Endothelial cell of umbilical vein (primary cell): ENCODE measurements around the gene ITGB3BP. TPM values are rescaled to one million over a fixed set of nuclear protein-coding genes. Genes with fewer than 3 reads are reported as not detected.

Source experiments
- BruUV-seq: library from RNA; stranded (reverse); fragments of 400-500 nt; replicated peaks from 2 replicates; lab custom pipeline; 2021; lab: Mats Ljungman, UMichigan
- CTCF ChIA-PET: fragments of 300-600, 350-600 bp; sonication (Branson Sonifier 250); formaldehyde crosslinking; loops from one replicate; lab custom pipeline; 2021; ENCODE audit warnings: antibody characterized with exemption, inconsistent platforms; lab: Charles Lee
- POLR2A ChIA-PET: fragments of 300-600, 350-600 bp; sonication (Branson Sonifier 250); formaldehyde crosslinking; loops from one replicate; lab custom pipeline; 2021; ENCODE audit warnings: antibody characterized with exemption, inconsistent platforms; lab: Charles Lee
- DNase-seq: peaks from one replicate; pipeline ENCODE4 v3.0.0-alpha.2; 2011; ENCODE audit warnings: low read depth, low spot score
- FAIRE-seq: peaks from 2 replicates; lab custom pipeline; 2011; peaks lifted over from hg19 to GRCh38; lab: Jason Lieb, UNC
- H2AFZ ChIP-seq: 2 replicates; pipeline ENCODE4 v1.6.0; 2012; ENCODE audit warnings: low read depth, low read length, control low read depth, inconsistent platforms
- H3K27ac ChIP-seq: 2 replicates; pipeline ENCODE4 v1.5.1; 2011; ENCODE audit warnings: low read depth, mild to moderate bottlenecking, control low read depth, low read length, moderate library complexity; ENCODE audit not compliant: insufficient read depth
- H3K27me3 ChIP-seq, 2 experiments: 2 replicates each; pipeline versions ENCODE4 v1.6.0 to v1.6.1; 2011; ENCODE audit warnings: low read length in 2 of 2, mixed read lengths in 1 of 2; ENCODE audit not compliant: control insufficient read depth in 2 of 2, insufficient read depth in 2 of 2
- H3K36me3 ChIP-seq, 2 experiments: 2 replicates in 1 of 2; 3 replicates in 1 of 2; pipeline ENCODE4 v1.5.1; 2011; ENCODE audit warnings: low read length in 2 of 2, mild to moderate bottlenecking in 1 of 2, moderate library complexity in 1 of 2; ENCODE audit not compliant: control insufficient read depth in 2 of 2, insufficient read depth in 2 of 2; ENCODE audit errors: extremely low read depth in 1 of 2
- H3K4me1 ChIP-seq: 3 replicates; pipeline ENCODE4 v1.5.1; 2011; ENCODE audit warnings: mild to moderate bottlenecking, low read length; ENCODE audit not compliant: control insufficient read depth, insufficient read depth; ENCODE audit errors: extremely low read depth
- H3K4me2 ChIP-seq: 2 replicates; pipeline ENCODE4 v1.6.1; 2011; ENCODE audit warnings: low read length, control low read depth, mixed read lengths; ENCODE audit not compliant: insufficient read depth
- H3K4me3 ChIP-seq, 3 experiments: fragments of 200-600 bp in 1 of 3; sonication (generic), shearing (Covaris generic) in 1 of 3; replicated peaks in 1 of 3; 2 replicates each; pipeline ENCODE4 v1.5.1; 2011 to 2016; ENCODE audit warnings: control low read depth in 3 of 3, low read length in 3 of 3, mild to moderate bottlenecking in 2 of 3, inconsistent platforms in 1 of 3, low read depth in 1 of 3, moderate library complexity in 1 of 3; ENCODE audit not compliant: insufficient read depth in 1 of 3
- H3K79me2 ChIP-seq: 2 replicates; pipeline ENCODE4 v1.6.0; 2012; ENCODE audit warnings: low read length, inconsistent platforms; ENCODE audit not compliant: control insufficient read depth, insufficient read depth
- H3K9ac ChIP-seq: replicated peaks from 2 replicates; pipeline ENCODE3; 2011; ENCODE audit warnings: low read length, control low read depth; ENCODE audit not compliant: insufficient read depth; ENCODE audit errors: extremely low read depth
- H3K9me1 ChIP-seq: replicated peaks from 3 replicates; pipeline ENCODE4 v1.6.0; 2011; ENCODE audit warnings: mild to moderate bottlenecking, low read length; ENCODE audit not compliant: control insufficient read depth, insufficient read depth; ENCODE audit errors: extremely low read depth
- H3K9me3 ChIP-seq: replicated peaks from 2 replicates; pipeline ENCODE4 v1.5.1; 2012; ENCODE audit warnings: low read length, inconsistent platforms; ENCODE audit not compliant: control insufficient read depth, insufficient read depth
- H4K20me1 ChIP-seq: replicated peaks from 2 replicates; pipeline ENCODE3; 2011; ENCODE audit warnings: mild to moderate bottlenecking, low read length; ENCODE audit not compliant: control insufficient read depth, insufficient read depth; ENCODE audit errors: extremely low read depth
- EZH2 ChIP-seq: IDR thresholded peaks from 2 replicates; pipeline ENCODE4 v1.6.1; 2012; ENCODE audit warnings: borderline replicate concordance, low read depth, mild to moderate bottlenecking, moderate library complexity, low read length, inconsistent platforms; ENCODE audit not compliant: severe bottlenecking
- FOS ChIP-seq: IDR thresholded peaks from 2 replicates; pipeline ENCODE4 v1.6.1; 2011; ENCODE audit warnings: mild to moderate bottlenecking, low read length, moderate library complexity, borderline replicate concordance; ENCODE audit not compliant: insufficient read depth
- GATA2 ChIP-seq: IDR thresholded peaks from 2 replicates; pipeline ENCODE4 v1.7.0; 2011; ENCODE audit warnings: low read depth, mild to moderate bottlenecking, moderate library complexity, mixed read lengths, low read length; ENCODE audit not compliant: insufficient read length, insufficient read depth
- JUN ChIP-seq: IDR thresholded peaks from 2 replicates; pipeline ENCODE4 v1.6.1; 2011; ENCODE audit warnings: borderline replicate concordance, low read depth; ENCODE audit not compliant: insufficient read length, insufficient read depth
- MYC ChIP-seq: IDR thresholded peaks from one replicate; pipeline ENCODE4 v1.6.1; 2011; ENCODE audit warnings: mild to moderate bottlenecking, low read depth, low read length
- POLR2A ChIP-seq: IDR thresholded peaks from 2 replicates; pipeline ENCODE4 v1.6.1; 2012; ENCODE audit warnings: low read depth, mild to moderate bottlenecking, control low read depth, low read length
- POLR2AphosphoS5 ChIP-seq: IDR thresholded peaks from 2 replicates; pipeline ENCODE4 v1.6.1; 2012; ENCODE audit warnings: low read depth, mild to moderate bottlenecking, control low read depth, low read length, moderate library complexity; ENCODE audit not compliant: insufficient read depth
- dilution Hi-C: fragments of 300-500 bp; cut with MboI; formaldehyde crosslinking; loops from one replicate; pipeline ENCODE4 v1.15.0; 2019; ENCODE audit warnings: low sequenced_read_pairs; ENCODE audit not compliant: extremely low pct_ligation_motif_present
- intact Hi-C: fragments of 100-400 bp; cut with micrococcal nuclease; formaldehyde crosslinking; loops from one replicate; pipeline ENCODE4 v1.10.0; 2022
- polyA plus RNA-seq, 4 experiments: library from polyadenylated mRNA; depleted of rRNA in 3 of 4; stranded (reverse) in 3 of 4; unstranded in 1 of 4; fragments of >200 nt; gene quantifications; 2 replicates each; pipeline versions ENCODE4 v1.2.1 to v1.2.3, GENCODE V29; 2011 to 2012; ENCODE audit warnings: missing spikeins in 1 of 4
- total RNA-seq: library from RNA; stranded (reverse); gene quantifications from 2 replicates; pipeline ENCODE4 v1.2.3, GENCODE V29; 2021
- TF ChIP-seq, protein P1 (sequence below), 2 donors: IDR thresholded peaks; 1 replicate in 1 of 2; 2 replicates in 1 of 2; pipeline ENCODE4 v1.5.1; 2011; ENCODE audit warnings: low read length in 2 of 2, mild to moderate bottlenecking in 2 of 2, moderate library complexity in 2 of 2, control low read depth in 1 of 2, inconsistent platforms in 1 of 2, low read depth in 1 of 2; ENCODE audit not compliant: insufficient read depth in 1 of 2; ENCODE audit errors: extremely low read depth in 1 of 2
- TF ChIP-seq, protein P2 (sequence below): IDR thresholded peaks from 2 replicates; pipeline ENCODE4 v1.6.1; 2011; ENCODE audit not compliant: insufficient read depth, insufficient read length

Gene ITGB3BP
- total and polyA plus RNA-seq, 2 donors (not counting 3 experiments of a cell fraction or from before 2014, with no cell fraction given), result 5.3 to 24.4 TPM

DNA sequence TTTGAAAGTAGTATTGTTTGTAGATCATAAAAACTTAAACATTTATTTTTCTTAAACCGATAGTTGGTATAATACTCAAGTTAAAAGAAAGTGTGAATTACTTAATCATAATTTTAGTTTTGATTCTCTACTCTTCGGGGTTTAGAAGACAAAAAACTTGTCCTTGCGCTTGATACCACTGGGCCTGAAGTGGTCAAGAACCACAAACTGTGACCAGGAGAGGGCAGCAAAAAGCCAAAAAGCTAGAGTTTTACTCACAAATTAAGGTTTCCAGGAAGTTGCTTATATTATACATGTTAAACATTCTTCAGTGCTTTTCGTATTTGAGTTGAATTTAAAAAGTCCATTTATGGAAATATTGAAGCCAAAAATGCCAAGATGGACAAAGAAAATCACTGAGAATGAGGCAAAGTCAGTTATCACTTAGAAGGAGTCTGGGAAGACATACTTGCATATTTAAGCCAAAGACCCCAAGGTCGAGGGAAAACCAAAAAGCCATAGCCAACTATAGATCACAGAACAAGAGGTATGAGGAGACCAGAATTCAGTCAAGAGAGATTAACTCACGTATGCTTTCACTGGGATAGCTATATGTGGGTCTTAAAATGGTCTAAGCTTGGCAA is 34.5 kb upstream of the ITGB3BP start:
- no peaks in the 10 kb centered on the region for H4K20me1 ChIP-seq
- ChIA-PET POLR2A (no interaction called here), CTCF (interaction anchor here (0.6 to 5.6 kb wide), 15 partner anchors 9 to 690 kb away, joined by 3 to 68 read pairs (median 5); partner anchors contain the start of genes EFCAB7, ITGB3BP and PGM1)
- no peaks in the 10 kb centered on the region for H3K79me2 ChIP-seq
- H3K36me3 ChIP-seq, result no peaks in the 10 kb centered on the region
- no peak overlapping the region for H2AFZ ChIP-seq
- intact Hi-C loops (loop anchor here (1.0 to 10.0 kb wide), 2 partner anchors 553 to 689 kb away; no protein-coding TSS in a partner anchor), dilution Hi-C loops (no loop called here)
- H3K9me1 ChIP-seq, result no peaks in the 10 kb centered on the region
- BruUV-seq, result no TSS peak
- no peaks in the 10 kb centered on the region for H3K4me1 ChIP-seq
- TF ChIP-seq, protein P1, sequence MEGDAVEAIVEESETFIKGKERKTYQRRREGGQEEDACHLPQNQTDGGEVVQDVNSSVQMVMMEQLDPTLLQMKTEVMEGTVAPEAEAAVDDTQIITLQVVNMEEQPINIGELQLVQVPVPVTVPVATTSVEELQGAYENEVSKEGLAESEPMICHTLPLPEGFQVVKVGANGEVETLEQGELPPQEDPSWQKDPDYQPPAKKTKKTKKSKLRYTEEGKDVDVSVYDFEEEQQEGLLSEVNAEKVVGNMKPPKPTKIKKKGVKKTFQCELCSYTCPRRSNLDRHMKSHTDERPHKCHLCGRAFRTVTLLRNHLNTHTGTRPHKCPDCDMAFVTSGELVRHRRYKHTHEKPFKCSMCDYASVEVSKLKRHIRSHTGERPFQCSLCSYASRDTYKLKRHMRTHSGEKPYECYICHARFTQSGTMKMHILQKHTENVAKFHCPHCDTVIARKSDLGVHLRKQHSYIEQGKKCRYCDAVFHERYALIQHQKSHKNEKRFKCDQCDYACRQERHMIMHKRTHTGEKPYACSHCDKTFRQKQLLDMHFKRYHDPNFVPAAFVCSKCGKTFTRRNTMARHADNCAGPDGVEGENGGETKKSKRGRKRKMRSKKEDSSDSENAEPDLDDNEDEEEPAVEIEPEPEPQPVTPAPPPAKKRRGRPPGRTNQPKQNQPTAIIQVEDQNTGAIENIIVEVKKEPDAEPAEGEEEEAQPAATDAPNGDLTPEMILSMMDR (IDR thresholded peaks at IDR 0.05; ENCODE audit: extremely low read depth in 1 of 2, insufficient read depth in 1 of 2, low read depth in 1 of 2, low read length in 2 of 2), result peak; percentile 53 to 58
- no peak for TF ChIP-seq JUN
- H3K27me3 ChIP-seq, result no peaks in the 10 kb centered on the region
- FAIRE-seq, result no peak
- no peak overlapping the region for H3K9ac ChIP-seq
- no peaks in the 10 kb centered on the region for H3K9me3 ChIP-seq
- DNase-seq, result peak; percentile 52
- H3K4me2 ChIP-seq, result no peak overlapping the region
- no peak overlapping the region for H3K4me3 ChIP-seq
- no peak overlapping the region for H3K27ac ChIP-seq

DNA sequence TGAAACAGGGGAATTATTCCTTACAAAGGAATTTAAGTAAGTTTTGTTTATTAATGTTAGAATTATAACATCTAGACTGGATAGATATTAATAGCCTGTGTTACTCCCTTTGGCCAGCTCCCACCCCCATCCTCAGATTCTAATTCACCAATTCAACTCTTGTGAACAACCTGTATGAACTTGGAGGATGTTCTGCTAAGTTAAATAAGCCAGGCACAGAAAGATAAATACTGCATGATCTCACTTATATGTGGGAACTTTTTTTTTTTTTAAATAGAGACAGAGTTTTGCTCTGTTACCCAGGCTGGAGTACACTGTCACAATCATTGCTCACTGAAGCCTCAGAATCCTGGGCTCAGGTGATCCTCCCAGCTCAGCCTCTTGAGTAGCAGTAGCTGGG is 32.5 kb upstream of the ITGB3BP start:
- Histone ChIP-seq H3K4me2 (no peak overlapping the region), H3K79me2 (no peaks in the 10 kb centered on the region), H3K4me3 (no peak overlapping the region), H3K9me3 (no peaks in the 10 kb centered on the region), H2AFZ (no peak overlapping the region), H3K27ac (no peak overlapping the region), H3K4me1 (no peaks in the 10 kb centered on the region), H3K9ac (no peak overlapping the region), H3K36me3 (no peaks in the 10 kb centered on the region), H4K20me1 (no peaks in the 10 kb centered on the region), H3K27me3 (no peaks in the 10 kb centered on the region), H3K9me1 (no peaks in the 10 kb centered on the region)
- ChIA-PET CTCF (interaction anchor here (1.7 to 5.6 kb wide), 4 partner anchors 18 to 692 kb away, joined by 4 to 68 read pairs (median 33); no protein-coding TSS in a partner anchor), POLR2A (no interaction called here)
- TF ChIP-seq JUN, result no peak
- no peak for TF ChIP-seq GATA2
- no peak for TF ChIP-seq FOS
- TF ChIP-seq POLR2A, result no peak
- no peak for TF ChIP-seq EZH2
- TF ChIP-seq POLR2AphosphoS5, result no peak
- TF ChIP-seq MYC, result no peak
- TF ChIP-seq, protein P2, sequence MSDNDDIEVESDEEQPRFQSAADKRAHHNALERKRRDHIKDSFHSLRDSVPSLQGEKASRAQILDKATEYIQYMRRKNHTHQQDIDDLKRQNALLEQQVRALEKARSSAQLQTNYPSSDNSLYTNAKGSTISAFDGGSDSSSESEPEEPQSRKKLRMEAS, result no peak
- TF ChIP-seq, protein P1 (IDR thresholded peaks at IDR 0.05; ENCODE audit: extremely low read depth in 1 of 2, insufficient read depth in 1 of 2, low read depth in 1 of 2, low read length in 2 of 2), result no peak
- no peak for FAIRE-seq
- no TSS peak for BruUV-seq
- intact Hi-C loops, result loop anchor here (10.0 kb wide), 1 partner anchor 551 kb away; no protein-coding TSS in a partner anchor
- dilution Hi-C loops, result no loop called here
- no peak for DNase-seq
